Neuronal stem cell (in vitro differentiated cells): ENCODE results near the gene MALSU1.
A peak's percentile ranks its signal among the peaks of the same experiment; 100 is the strongest.

Source experiments
- DNase-seq: peaks from one replicate; pipeline ENCODE4 v3.0.0-alpha.2; 2013; ENCODE audit warnings: low spot score
- H2AFZ ChIP-seq: one replicate; pipeline ENCODE4 v1.6.1; 2013; ENCODE audit warnings: mild to moderate bottlenecking, low read length, inconsistent platforms
- H2AK5ac ChIP-seq: 2 replicates; pipeline ENCODE4 v1.6.1; 2013; ENCODE audit warnings: low read depth, mild to moderate bottlenecking, inconsistent platforms, low read length, moderate library complexity, mixed read lengths
- H2BK120ac ChIP-seq: 2 replicates; pipeline ENCODE4 v1.6.1; 2013; ENCODE audit warnings: low read depth, mild to moderate bottlenecking, inconsistent platforms, low read length, moderate library complexity, mixed read lengths
- H2BK12ac ChIP-seq: one replicate; pipeline ENCODE4 v1.6.1; 2013; ENCODE audit warnings: low read length, inconsistent platforms
- H2BK15ac ChIP-seq: 2 replicates; pipeline ENCODE4 v1.6.1; 2013; ENCODE audit warnings: mild to moderate bottlenecking, low read length, inconsistent platforms, mixed read lengths
- H2BK5ac ChIP-seq: one replicate; pipeline ENCODE4 v1.6.1; 2013; ENCODE audit warnings: inconsistent platforms, mild to moderate bottlenecking, low read length, moderate library complexity
- H3K14ac ChIP-seq: one replicate; pipeline ENCODE4 v1.6.1; 2013; ENCODE audit warnings: low read length, inconsistent platforms
- H3K18ac ChIP-seq: 2 replicates; pipeline ENCODE4 v1.6.1; 2013; ENCODE audit warnings: low read length, inconsistent platforms
- H3K23ac ChIP-seq: 2 replicates; pipeline ENCODE4 v1.6.1; 2013; ENCODE audit warnings: low read depth, mild to moderate bottlenecking, mixed read lengths, low read length, inconsistent platforms; ENCODE audit not compliant: poor library complexity
- H3K27ac ChIP-seq: replicated peaks from 3 replicates; pipeline ENCODE4 v1.5.1; 2013; ENCODE audit warnings: low read length, inconsistent platforms
- H3K27me3 ChIP-seq, 3 experiments: 2 replicates each; pipeline ENCODE4 v1.6.1; 2013; ENCODE audit warnings: low read length in 3 of 3, mild to moderate bottlenecking in 2 of 3, inconsistent platforms in 1 of 3, low read depth in 1 of 3, mixed read lengths in 1 of 3, moderate library complexity in 1 of 3; ENCODE audit not compliant: control insufficient read depth in 3 of 3, insufficient read depth in 3 of 3
- H3K36me3 ChIP-seq, 2 donors: replicated peaks in 1 of 2; 2 replicates each; pipeline ENCODE4 v1.6.1; 2013; ENCODE audit warnings: low read length in 2 of 2; ENCODE audit not compliant: control insufficient read depth in 2 of 2, insufficient read depth in 2 of 2
- H3K4ac ChIP-seq: 2 replicates; pipeline ENCODE4 v1.6.1; 2013; ENCODE audit warnings: inconsistent platforms, mild to moderate bottlenecking, low read length, moderate library complexity
- H3K4me1 ChIP-seq, 2 donors: 1 replicate in 1 of 2; 2 replicates in 1 of 2; pipeline ENCODE4 v1.6.1; 2013; ENCODE audit warnings: low read length in 2 of 2, low read depth in 1 of 2; ENCODE audit not compliant: control insufficient read depth in 2 of 2, insufficient read depth in 1 of 2
- H3K4me2 ChIP-seq: one replicate; pipeline ENCODE4 v1.6.1; 2013; ENCODE audit warnings: mild to moderate bottlenecking, low read length, inconsistent platforms; ENCODE audit not compliant: insufficient read depth, poor library complexity, severe bottlenecking
- H3K4me3 ChIP-seq, 2 donors: 2 replicates each; pipeline ENCODE4 v1.5.1; 2013; ENCODE audit warnings: low read length in 2 of 2, mild to moderate bottlenecking in 2 of 2, inconsistent platforms in 1 of 2, moderate library complexity in 1 of 2
- H3K79me1 ChIP-seq: one replicate; pipeline ENCODE4 v1.6.1; 2013; ENCODE audit warnings: low read depth, mild to moderate bottlenecking, inconsistent platforms, low read length, moderate library complexity
- H3K9ac ChIP-seq: one replicate; pipeline ENCODE4 v1.6.1; 2013; ENCODE audit warnings: mild to moderate bottlenecking, low read depth, low read length, inconsistent platforms; ENCODE audit not compliant: poor library complexity
- H3K9me3 ChIP-seq, 2 donors: replicated peaks in 1 of 2; 2 replicates each; pipeline versions ENCODE3 to v1.6.1; 2013; ENCODE audit warnings: low read length in 2 of 2, mild to moderate bottlenecking in 2 of 2, inconsistent platforms in 1 of 2, low read depth in 1 of 2, mixed read lengths in 1 of 2, moderate library complexity in 1 of 2; ENCODE audit not compliant: control insufficient read depth in 2 of 2, insufficient read depth in 1 of 2
- H4K8ac ChIP-seq: one replicate; pipeline ENCODE4 v1.6.1; 2013; ENCODE audit warnings: low read depth, mild to moderate bottlenecking, inconsistent platforms, low read length, moderate library complexity
- H4K91ac ChIP-seq: one replicate; pipeline ENCODE4 v1.6.1; 2013; ENCODE audit warnings: low read length, low read depth, mild to moderate bottlenecking, inconsistent platforms; ENCODE audit not compliant: poor library complexity
- WGBS, 2 donors: extraction: QIAGEN DNeasy Blood & Tissue Kit; methylation state at CpG; one replicate each; pipeline ENCODE4 v1.1.7; 2013; ENCODE audit warnings: missing lambda C conversion rate in 2 of 2, mixed read lengths in 1 of 2; ENCODE audit not compliant: insufficient read length in 2 of 2, insufficient replicate concordance in 1 of 2; ENCODE audit errors: extremely low coverage in 2 of 2; 5-methylcytosine and 5-hydroxymethylcytosine counted together

Gene MALSU1

DNA sequence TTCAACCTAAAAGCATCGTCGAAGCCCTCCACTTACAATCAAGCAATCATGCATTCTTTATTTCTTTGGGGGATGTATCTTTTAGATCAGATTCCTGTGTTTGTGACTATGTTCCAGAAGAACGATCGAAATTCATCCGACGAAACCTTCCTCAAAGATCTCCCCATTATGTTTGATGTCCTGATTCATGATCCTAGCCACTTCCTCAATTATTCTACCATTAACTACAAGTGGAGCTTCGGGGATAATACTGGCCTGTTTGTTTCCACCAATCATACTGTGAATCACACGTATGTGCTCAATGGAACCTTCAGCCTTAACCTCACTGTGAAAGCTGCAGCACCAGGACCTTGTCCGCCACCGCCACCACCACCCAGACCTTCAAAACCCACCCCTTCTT, 38.8 kb upstream of the MALSU1 start:
- no peak overlapping the region for H2BK120ac ChIP-seq
- H2AFZ ChIP-seq: no peak overlapping the region
- H3K14ac ChIP-seq: no peak overlapping the region
- H2BK12ac ChIP-seq: no peak overlapping the region
- peaks cover 0 to 10% (median 0%) of the 10 kb centered on the region in 3 experiments for H3K27me3 ChIP-seq
- H3K23ac ChIP-seq: no peak overlapping the region
- no peak overlapping the region for H3K4me3 ChIP-seq
- no peak overlapping the region for H3K18ac ChIP-seq
- WGBS, 2 donors: no CpG with 5 or more reads among the region's 10 CpGs
- H3K4me1 ChIP-seq: no peaks in the 10 kb centered on the region
- no peak overlapping the region for H3K9ac ChIP-seq
- no peak for DNase-seq
- no peak overlapping the region for H2BK15ac ChIP-seq
- no peak overlapping the region for H4K91ac ChIP-seq
- no peak overlapping the region for H4K8ac ChIP-seq
- no peaks in the 10 kb centered on the region for H3K36me3 ChIP-seq
- H3K27ac ChIP-seq: no peak overlapping the region
- H3K9me3 ChIP-seq: no peaks in the 10 kb centered on the region
- H3K4me2 ChIP-seq: no peak overlapping the region
- no peak overlapping the region for H2AK5ac ChIP-seq
- no peak overlapping the region for H3K4ac ChIP-seq
- no peak overlapping the region for H2BK5ac ChIP-seq
- no peaks in the 10 kb centered on the region for H3K79me1 ChIP-seq

DNA sequence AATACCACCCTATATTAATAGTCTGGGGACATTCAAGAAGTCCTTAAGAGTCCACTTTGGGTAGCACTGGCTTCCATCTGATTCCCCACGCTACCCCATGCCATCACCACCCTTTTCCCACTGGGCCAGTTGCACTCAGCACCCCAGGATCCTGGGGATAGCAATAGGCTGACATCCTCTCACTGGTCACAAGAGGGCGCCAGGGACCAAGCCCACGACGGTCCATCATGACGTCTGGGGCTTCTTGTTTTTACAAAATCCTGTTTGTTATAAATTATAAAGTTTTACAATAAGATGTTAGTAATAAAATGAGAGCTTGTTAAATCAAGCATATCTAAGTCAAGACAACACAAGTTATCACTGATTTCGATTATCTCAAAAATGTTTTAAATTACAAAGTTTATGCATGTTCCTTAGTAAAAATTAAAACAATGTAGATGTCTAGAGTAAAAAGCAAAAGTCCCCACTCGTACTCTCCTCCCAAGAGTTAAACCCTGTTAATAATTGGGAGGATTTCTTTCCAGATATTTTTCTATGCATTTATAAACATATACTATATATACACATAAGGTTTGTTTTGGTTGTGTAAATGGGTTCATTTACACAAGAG, 37.2 kb upstream of the MALSU1 start:
- H3K23ac ChIP-seq: no peak overlapping the region
- H2AK5ac ChIP-seq: no peak overlapping the region
- no peak overlapping the region for H4K8ac ChIP-seq
- no peak overlapping the region for H3K9ac ChIP-seq
- H3K79me1 ChIP-seq: no peaks in the 10 kb centered on the region
- H3K4ac ChIP-seq: no peak overlapping the region
- H4K91ac ChIP-seq: no peak overlapping the region
- no peak overlapping the region for H3K4me3 ChIP-seq
- H3K14ac ChIP-seq: no peak overlapping the region
- no peak overlapping the region for H2BK15ac ChIP-seq
- H2BK12ac ChIP-seq: no peak overlapping the region
- no peak overlapping the region for H3K18ac ChIP-seq
- H3K4me1 ChIP-seq: no peaks in the 10 kb centered on the region
- H2BK120ac ChIP-seq: no peak overlapping the region
- WGBS, 2 donors: no CpG with 5 or more reads among the region's 7 CpGs
- no peak overlapping the region for H3K4me2 ChIP-seq
- H3K27ac ChIP-seq: no peak overlapping the region
- peak; percentile 43 for DNase-seq
- H3K9me3 ChIP-seq: no peaks in the 10 kb centered on the region
- H2AFZ ChIP-seq: no peak overlapping the region
- no peak overlapping the region for H2BK5ac ChIP-seq
- H3K27me3 ChIP-seq: peaks cover 0 to 10% (median 0%) of the 10 kb centered on the region in 3 experiments
- no peaks in the 10 kb centered on the region for H3K36me3 ChIP-seq

DNA sequence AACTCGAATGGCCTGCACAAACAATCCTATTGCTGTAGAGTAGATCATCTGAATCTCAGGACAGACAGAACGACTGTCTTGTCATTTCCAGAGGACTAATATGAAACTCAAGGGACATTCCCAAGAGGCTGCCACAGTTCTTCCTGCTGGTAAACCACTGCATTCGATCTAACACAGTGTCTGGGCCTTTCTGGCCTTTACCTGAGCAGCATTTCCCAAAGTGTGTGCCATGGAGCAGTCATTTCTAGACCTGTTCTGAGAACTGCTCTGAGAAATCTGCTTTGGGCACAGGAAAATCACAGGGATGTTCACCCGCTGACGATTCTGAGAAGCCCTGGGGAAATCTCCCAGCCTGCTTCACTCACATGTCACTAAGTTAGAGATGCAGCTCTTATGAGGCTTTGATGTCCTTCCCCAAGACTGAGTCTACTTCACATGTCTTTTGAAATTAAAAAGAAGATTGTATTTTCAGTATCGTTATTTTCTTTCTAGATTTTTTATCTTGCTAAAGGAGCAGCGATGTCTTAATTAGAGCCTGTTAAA, 34.2 kb upstream of the MALSU1 start:
- no peak overlapping the region for H2BK120ac ChIP-seq
- no peaks in the 10 kb centered on the region for H3K9me3 ChIP-seq
- H3K4ac ChIP-seq: no peak overlapping the region
- H4K91ac ChIP-seq: no peak overlapping the region
- no peak overlapping the region for H3K27ac ChIP-seq
- no peak overlapping the region for H3K4me2 ChIP-seq
- H3K4me1 ChIP-seq: peaks cover 0 to 2% of the 10 kb centered on the region in 2 donors
- no peak overlapping the region for H2AFZ ChIP-seq
- no peak overlapping the region for H2BK12ac ChIP-seq
- peaks cover 0 to 4% (median 0%) of the 10 kb centered on the region in 3 experiments for H3K27me3 ChIP-seq
- H3K14ac ChIP-seq: no peak overlapping the region
- WGBS, 2 donors: no CpG with 5 or more reads among the region's 7 CpGs
- no peak overlapping the region for H2BK5ac ChIP-seq
- no peaks in the 10 kb centered on the region for H3K36me3 ChIP-seq
- H3K23ac ChIP-seq: no peak overlapping the region
- no peak overlapping the region for H3K9ac ChIP-seq
- H2BK15ac ChIP-seq: no peak overlapping the region
- no peak for DNase-seq
- H4K8ac ChIP-seq: no peak overlapping the region
- H3K79me1 ChIP-seq: no peaks in the 10 kb centered on the region
- H2AK5ac ChIP-seq: no peak overlapping the region
- no peak overlapping the region for H3K18ac ChIP-seq
- H3K4me3 ChIP-seq: no peak overlapping the region

DNA sequence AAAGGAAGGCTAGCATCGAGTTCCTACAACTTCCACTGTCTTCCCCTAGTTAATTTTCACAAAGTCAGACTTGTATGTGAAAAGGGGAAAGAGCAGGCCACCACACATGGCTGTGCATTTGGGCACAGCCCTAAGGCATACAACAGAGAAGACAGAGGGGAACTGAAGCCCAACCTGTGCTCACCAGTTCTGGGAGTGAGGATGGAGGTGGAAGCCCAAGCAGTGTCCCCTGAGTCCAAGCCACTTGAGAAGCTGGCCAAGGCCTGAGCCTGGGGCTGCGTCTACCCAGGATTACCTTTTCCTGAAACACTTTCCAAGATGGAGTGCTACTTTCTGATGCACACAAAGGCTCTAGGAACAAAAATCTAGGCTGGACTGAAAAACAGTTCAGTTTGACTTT, 32.2 kb upstream of the MALSU1 start:
- Histone ChIP-seq H2AFZ (no peak overlapping the region), H3K4me2 (no peak overlapping the region), H2AK5ac (no peak overlapping the region), H3K36me3 (no peaks in the 10 kb centered on the region), H3K4me3 (no peak overlapping the region), H3K79me1 (no peaks in the 10 kb centered on the region), H3K14ac (no peak overlapping the region), H2BK5ac (no peak overlapping the region), H3K27me3 (peaks cover 0 to 4% (median 0%) of the 10 kb centered on the region in 3 experiments), H3K9ac (no peak overlapping the region), H4K91ac (no peak overlapping the region), H3K23ac (no peak overlapping the region), H2BK120ac (no peak overlapping the region), H3K18ac (no peak overlapping the region), H2BK12ac (no peak overlapping the region), H2BK15ac (no peak overlapping the region), H3K4ac (no peak overlapping the region), H3K4me1 (peaks cover 0 to 2% of the 10 kb centered on the region in 2 donors), H3K27ac (no peak overlapping the region), H4K8ac (no peak overlapping the region), H3K9me3 (no peaks in the 10 kb centered on the region)
- no peak for DNase-seq
- no CpG with 5 or more reads among the region's 2 CpGs for WGBS, 2 donors
